ENCODE measurements around the gene HS3ST2.

DNA sequence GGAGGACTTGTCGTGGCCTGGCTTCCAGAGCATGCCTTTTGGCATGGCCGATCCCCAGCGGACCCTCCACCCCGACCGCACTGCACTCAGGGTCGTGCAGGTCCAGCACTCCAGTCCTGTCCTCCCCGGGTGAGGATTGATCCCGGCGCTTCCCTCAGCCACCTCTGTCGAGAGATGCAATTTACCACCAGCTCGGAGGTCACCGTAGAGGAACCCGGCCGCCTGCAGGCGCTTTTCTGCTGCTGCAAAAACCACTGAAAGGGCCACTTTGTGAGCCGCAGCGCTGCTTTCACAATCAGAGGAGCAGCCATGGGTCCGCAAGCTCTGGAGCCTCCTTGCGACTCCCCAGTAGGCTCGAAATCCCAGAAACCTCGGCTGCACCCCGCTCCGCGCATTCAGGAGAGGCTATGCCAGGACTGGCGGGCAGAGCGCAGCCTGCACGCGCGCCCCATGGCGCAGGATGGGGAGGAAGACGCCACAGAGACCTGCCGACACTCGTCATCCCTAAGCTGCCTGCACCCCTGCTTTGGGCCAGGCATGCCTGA, 134.2 kb downstream of the HS3ST2 start:
- TF ChIP-seq, protein P1, sequence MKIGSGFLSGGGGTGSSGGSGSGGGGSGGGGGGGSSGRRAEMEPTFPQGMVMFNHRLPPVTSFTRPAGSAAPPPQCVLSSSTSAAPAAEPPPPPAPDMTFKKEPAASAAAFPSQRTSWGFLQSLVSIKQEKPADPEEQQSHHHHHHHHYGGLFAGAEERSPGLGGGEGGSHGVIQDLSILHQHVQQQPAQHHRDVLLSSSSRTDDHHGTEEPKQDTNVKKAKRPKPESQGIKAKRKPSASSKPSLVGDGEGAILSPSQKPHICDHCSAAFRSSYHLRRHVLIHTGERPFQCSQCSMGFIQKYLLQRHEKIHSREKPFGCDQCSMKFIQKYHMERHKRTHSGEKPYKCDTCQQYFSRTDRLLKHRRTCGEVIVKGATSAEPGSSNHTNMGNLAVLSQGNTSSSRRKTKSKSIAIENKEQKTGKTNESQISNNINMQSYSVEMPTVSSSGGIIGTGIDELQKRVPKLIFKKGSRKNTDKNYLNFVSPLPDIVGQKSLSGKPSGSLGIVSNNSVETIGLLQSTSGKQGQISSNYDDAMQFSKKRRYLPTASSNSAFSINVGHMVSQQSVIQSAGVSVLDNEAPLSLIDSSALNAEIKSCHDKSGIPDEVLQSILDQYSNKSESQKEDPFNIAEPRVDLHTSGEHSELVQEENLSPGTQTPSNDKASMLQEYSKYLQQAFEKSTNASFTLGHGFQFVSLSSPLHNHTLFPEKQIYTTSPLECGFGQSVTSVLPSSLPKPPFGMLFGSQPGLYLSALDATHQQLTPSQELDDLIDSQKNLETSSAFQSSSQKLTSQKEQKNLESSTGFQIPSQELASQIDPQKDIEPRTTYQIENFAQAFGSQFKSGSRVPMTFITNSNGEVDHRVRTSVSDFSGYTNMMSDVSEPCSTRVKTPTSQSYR (CRISPR knock-in tag; IDR thresholded peaks at IDR 0.05): no peak
- TF ChIP-seq IRF2 (CRISPR knock-in tag; IDR thresholded peaks at IDR 0.05; ENCODE audit: borderline replicate concordance, low read depth) (no peak), ATF1 (CRISPR knock-in tag; IDR thresholded peaks at IDR 0.05) (no peak), TCF7 (CRISPR knock-in tag; IDR thresholded peaks at IDR 0.05; ENCODE audit: low read depth) (no peak), NFYB (CRISPR knock-in tag; conservative IDR thresholded peaks at IDR 0.05; ENCODE audit: low read depth) (no peak), GABPB1 (CRISPR knock-in tag; IDR thresholded peaks at IDR 0.05) (no peak), FOXJ3 (CRISPR knock-in tag; IDR thresholded peaks at IDR 0.05; ENCODE audit: borderline replicate concordance) (no peak), ZNF512 (CRISPR knock-in tag; IDR thresholded peaks at IDR 0.05; ENCODE audit: borderline replicate concordance) (no peak)
- TF ChIP-seq, protein P2, sequence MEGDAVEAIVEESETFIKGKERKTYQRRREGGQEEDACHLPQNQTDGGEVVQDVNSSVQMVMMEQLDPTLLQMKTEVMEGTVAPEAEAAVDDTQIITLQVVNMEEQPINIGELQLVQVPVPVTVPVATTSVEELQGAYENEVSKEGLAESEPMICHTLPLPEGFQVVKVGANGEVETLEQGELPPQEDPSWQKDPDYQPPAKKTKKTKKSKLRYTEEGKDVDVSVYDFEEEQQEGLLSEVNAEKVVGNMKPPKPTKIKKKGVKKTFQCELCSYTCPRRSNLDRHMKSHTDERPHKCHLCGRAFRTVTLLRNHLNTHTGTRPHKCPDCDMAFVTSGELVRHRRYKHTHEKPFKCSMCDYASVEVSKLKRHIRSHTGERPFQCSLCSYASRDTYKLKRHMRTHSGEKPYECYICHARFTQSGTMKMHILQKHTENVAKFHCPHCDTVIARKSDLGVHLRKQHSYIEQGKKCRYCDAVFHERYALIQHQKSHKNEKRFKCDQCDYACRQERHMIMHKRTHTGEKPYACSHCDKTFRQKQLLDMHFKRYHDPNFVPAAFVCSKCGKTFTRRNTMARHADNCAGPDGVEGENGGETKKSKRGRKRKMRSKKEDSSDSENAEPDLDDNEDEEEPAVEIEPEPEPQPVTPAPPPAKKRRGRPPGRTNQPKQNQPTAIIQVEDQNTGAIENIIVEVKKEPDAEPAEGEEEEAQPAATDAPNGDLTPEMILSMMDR (IDR thresholded peaks at IDR 0.05): no peak
- TF ChIP-seq, protein P3, sequence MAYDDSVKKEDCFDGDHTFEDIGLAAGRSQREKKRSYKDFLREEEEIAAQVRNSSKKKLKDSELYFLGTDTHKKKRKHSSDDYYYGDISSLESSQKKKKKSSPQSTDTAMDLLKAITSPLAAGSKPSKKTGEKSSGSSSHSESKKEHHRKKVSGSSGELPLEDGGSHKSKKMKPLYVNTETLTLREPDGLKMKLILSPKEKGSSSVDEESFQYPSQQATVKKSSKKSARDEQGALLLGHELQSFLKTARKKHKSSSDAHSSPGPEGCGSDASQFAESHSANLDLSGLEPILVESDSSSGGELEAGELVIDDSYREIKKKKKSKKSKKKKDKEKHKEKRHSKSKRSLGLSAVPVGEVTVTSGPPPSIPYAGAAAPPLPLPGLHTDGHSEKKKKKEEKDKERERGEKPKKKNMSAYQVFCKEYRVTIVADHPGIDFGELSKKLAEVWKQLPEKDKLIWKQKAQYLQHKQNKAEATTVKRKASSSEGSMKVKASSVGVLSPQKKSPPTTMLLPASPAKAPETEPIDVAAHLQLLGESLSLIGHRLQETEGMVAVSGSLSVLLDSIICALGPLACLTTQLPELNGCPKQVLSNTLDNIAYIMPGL (CRISPR knock-in tag; IDR thresholded peaks at IDR 0.05): no peak
